Peyer's patch (tissue), 4 donors: ENCODE data around the gene SOX12.

ENCODE experiments used
- POLR2A ChIP-seq, 2 donors: fragments of 450-650 bp; IDR thresholded peaks; one replicate each; pipeline ENCODE4 v1.5.1; 2017; ENCODE audit warnings: antibody characterized with exemption in 2 of 2, mild to moderate bottlenecking in 2 of 2, moderate library complexity in 2 of 2
- TF ChIP-seq, protein P1 (sequence below), 6 experiments: fragments of 450-650 bp in 4 of 6; fragments of 200-600 bp in 2 of 6; sonication (generic) in 1 of 6; IDR thresholded peaks; one replicate each; pipeline ENCODE4 v1.5.1; 2017 to 2019; ENCODE audit warnings: antibody characterized with exemption in 6 of 6, mild to moderate bottlenecking in 3 of 6, moderate library complexity in 1 of 6

DNA sequence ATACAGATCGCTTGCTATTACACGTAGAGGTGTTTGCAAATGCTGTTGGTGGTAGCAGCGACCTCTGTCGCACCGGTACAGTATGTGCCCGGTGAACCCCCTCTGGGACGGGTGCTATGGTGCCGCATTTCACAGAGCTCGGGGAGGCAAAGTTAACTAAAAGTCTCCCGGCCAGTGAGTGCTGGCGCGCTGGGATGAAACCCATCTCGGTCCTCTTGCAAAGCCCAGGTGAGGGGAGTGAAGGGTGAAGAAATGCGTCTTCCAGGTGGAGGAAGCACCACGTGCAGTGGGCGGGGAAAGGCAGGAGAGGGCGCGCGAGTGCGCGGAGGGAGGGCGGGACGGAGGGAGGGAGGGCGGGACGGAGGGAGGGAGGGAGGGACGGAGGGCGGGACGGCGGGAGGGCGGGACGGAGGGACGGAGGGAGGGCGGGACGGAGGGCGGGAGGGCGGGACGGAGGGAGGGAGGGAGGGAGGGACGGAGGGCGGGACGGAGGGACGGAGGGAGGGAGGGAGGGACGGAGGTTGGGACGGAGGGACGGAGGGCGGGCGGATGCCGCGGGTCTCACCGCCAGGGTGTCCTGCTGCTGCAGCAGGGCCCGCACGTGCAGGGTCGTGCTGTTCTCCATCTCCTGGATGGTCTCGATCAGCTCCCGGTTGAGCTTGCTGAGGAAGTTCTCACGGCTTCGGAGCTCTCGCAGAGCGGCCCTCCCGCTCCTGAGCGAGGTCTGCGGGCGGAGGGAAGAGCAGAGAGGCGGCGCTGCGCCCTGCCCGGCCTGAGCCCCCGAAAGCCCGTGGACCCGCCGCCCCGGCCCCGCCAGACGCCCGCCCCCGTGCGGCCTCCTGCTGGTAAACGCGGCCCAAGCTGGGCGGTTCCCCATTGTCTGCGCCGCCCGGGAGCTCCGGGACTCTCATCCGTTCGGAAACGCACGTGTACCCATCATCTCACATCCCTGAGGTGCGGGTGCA is 46.5 kb upstream of the SOX12 start:
- TF ChIP-seq, protein P1, sequence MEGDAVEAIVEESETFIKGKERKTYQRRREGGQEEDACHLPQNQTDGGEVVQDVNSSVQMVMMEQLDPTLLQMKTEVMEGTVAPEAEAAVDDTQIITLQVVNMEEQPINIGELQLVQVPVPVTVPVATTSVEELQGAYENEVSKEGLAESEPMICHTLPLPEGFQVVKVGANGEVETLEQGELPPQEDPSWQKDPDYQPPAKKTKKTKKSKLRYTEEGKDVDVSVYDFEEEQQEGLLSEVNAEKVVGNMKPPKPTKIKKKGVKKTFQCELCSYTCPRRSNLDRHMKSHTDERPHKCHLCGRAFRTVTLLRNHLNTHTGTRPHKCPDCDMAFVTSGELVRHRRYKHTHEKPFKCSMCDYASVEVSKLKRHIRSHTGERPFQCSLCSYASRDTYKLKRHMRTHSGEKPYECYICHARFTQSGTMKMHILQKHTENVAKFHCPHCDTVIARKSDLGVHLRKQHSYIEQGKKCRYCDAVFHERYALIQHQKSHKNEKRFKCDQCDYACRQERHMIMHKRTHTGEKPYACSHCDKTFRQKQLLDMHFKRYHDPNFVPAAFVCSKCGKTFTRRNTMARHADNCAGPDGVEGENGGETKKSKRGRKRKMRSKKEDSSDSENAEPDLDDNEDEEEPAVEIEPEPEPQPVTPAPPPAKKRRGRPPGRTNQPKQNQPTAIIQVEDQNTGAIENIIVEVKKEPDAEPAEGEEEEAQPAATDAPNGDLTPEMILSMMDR (IDR thresholded peaks at IDR 0.05), result no peak
- no peak for TF ChIP-seq POLR2A (IDR thresholded peaks at IDR 0.05)
